Measurements from ENCODE around the gene FGFR3. TPM values are rescaled to one million over a fixed set of nuclear protein-coding genes. Genes with fewer than 3 reads are reported as not detected.

The FGFR3 gene
- total and polyA plus RNA-seq, 11 donors: 1.1 to 4.6 (median 2.3) TPM

GRCh38 chr4:1799387-1800375 lies 6.6 kb downstream of the FGFR3 start:
- TF ChIP-seq POLR2A (IDR thresholded peaks at IDR 0.05) (no peak), CTCF (IDR thresholded peaks at IDR 0.05) (no peak)
- Histone ChIP-seq H3K27ac (no peak overlapping the region), H3K4me3 (no peak overlapping the region), H3K36me3 (no peaks in the 10 kb centered on the region), H3K4me1 (peaks cover 0 to 13% (median 7%) of the 10 kb centered on the region in 12 donors), H3K27me3 (peaks cover 17 to 34% (median 21%) of the 10 kb centered on the region in 9 donors), H3K9me3 (no peaks in the 10 kb centered on the region)
- intact Hi-C loops (cut with DNase I): loop anchor here in 3 of 10 donors (5.0 to 10.0 kb wide), 3 partner anchors 37 to 55 kb away; partner anchors contain the start of gene LETM1 (in 1 of the 3)
- DNase-seq: no peak
- WGBS, 4 donors: 93 to 95% (median 94%) methylated on average over 22 to 41 of the region's 41 CpGs
- ATAC-seq: no peak

- DNase-seq: no peak
- H3K27ac ChIP-seq: no peak overlapping the region
- no peak for ATAC-seq
- no peak for TF ChIP-seq POLR2A (IDR thresholded peaks at IDR 0.05)
- no peak for TF ChIP-seq CTCF (IDR thresholded peaks at IDR 0.05)
- H3K4me3 ChIP-seq: no peak overlapping the region
- peaks cover 0 to 2% (median 0%) of the 10 kb centered on the region in 12 donors for H3K4me1 ChIP-seq
- WGBS, 4 donors: 76 to 90% (median 85%) methylated on average over 7 to 10 of the region's 10 CpGs
- intact Hi-C loops (cut with DNase I): loop anchor here in 1 of 10 donors (5.0 kb wide), 1 partner anchor 39 kb away; no protein-coding TSS in a partner anchor
- peaks cover 6 to 23% (median 10%) of the 10 kb centered on the region in 9 donors for H3K27me3 ChIP-seq
- H3K9me3 ChIP-seq: no peaks in the 10 kb centered on the region
- H3K36me3 ChIP-seq: no peaks in the 10 kb centered on the region
These were observed 7.7 kb downstream of the FGFR3 start for GRCh38 chr4:1800805-1801204.

GRCh38 chr4:1801286-1801958 lies 8.3 kb downstream of the FGFR3 start:
- intact Hi-C loops (cut with DNase I): loop anchor here in 1 of 10 donors (5.0 kb wide), 1 partner anchor 39 kb away; no protein-coding TSS in a partner anchor
- no peaks in the 10 kb centered on the region for H3K4me1 ChIP-seq
- DNase-seq (no peak), ATAC-seq (no peak)
- no peaks in the 10 kb centered on the region for H3K36me3 ChIP-seq
- H3K4me3 ChIP-seq: no peak overlapping the region
- H3K9me3 ChIP-seq: no peaks in the 10 kb centered on the region
- no peak for TF ChIP-seq POLR2A (IDR thresholded peaks at IDR 0.05)
- TF ChIP-seq CTCF (IDR thresholded peaks at IDR 0.05): no peak
- 94 to 96% (median 96%) methylated on average over 35 to 56 of the region's 56 CpGs for WGBS, 4 donors
- H3K27ac ChIP-seq: no peak overlapping the region
- H3K27me3 ChIP-seq: peaks cover under 1 to 17% (median 4%) of the 10 kb centered on the region in 9 donors

All from heart left ventricle (tissue), 16 donors.